Gastrocnemius medialis (tissue), 4 donors: ENCODE results near the gene TRPC4. TPM values are rescaled to one million over a fixed set of nuclear protein-coding genes. Genes with fewer than 3 reads are reported as not detected.

Experiments
- ATAC-seq, 2 donors: fragments of 150-250 bp; one replicate each; pipeline ENCODE4 v1.9.1; 2016
- DNase-seq, 2 donors: peaks; one replicate each; pipeline ENCODE4 v3.0.0-alpha.2; 2019
- H3K27ac ChIP-seq, 4 donors: fragments of 200-600 bp; sonication (generic); 1 replicate in 1 of 4; 2 replicates in 3 of 4; pipeline ENCODE4 v1.5.1; 2016 to 2018; ENCODE audit warnings: mild to moderate bottlenecking in 2 of 4, moderate library complexity in 1 of 4
- H3K27me3 ChIP-seq, 3 donors: fragments of 200-600 bp; sonication (generic) in 2 of 3; 1 replicate in 1 of 3; 2 replicates in 2 of 3; pipeline versions ENCODE4 v1.5.1 to v1.6.0; 2016 to 2019; ENCODE audit warnings: mild to moderate bottlenecking in 1 of 3, moderate library complexity in 1 of 3
- H3K36me3 ChIP-seq, 2 donors: fragments of 200-600 bp; sonication (generic) in 1 of 2; one replicate each; pipeline ENCODE4 v1.5.1; 2017 to 2018
- H3K4me1 ChIP-seq, 2 donors: fragments of 200-600 bp; sonication (generic) in 1 of 2; one replicate each; pipeline ENCODE4 v1.5.1; 2016 to 2017; ENCODE audit warnings: mild to moderate bottlenecking in 2 of 2
- H3K4me3 ChIP-seq, 4 donors: fragments of 200-600 bp; sonication (generic) in 3 of 4; 1 replicate in 1 of 4; 2 replicates in 3 of 4; pipeline ENCODE4 v1.5.1; 2016 to 2019; ENCODE audit warnings: mild to moderate bottlenecking in 2 of 4
- H3K9me3 ChIP-seq, 3 donors: fragments of 200-600 bp; sonication (generic) in 2 of 3; 1 replicate in 1 of 3; 2 replicates in 2 of 3; pipeline ENCODE4 v1.5.1; 2016 to 2019
- CTCF ChIP-seq, 5 experiments: fragments of 450-650 bp in 3 of 5; fragments of 200-600 bp in 2 of 5; sonication (generic) in 2 of 5; IDR thresholded peaks in 4 of 5; conservative IDR thresholded peaks in 1 of 5; 1 replicate in 4 of 5; 2 replicates in 1 of 5; pipeline ENCODE4 v1.5.1; 2016 to 2019; ENCODE audit warnings: antibody characterized with exemption in 5 of 5, mild to moderate bottlenecking in 3 of 5, moderate library complexity in 3 of 5
- POLR2A ChIP-seq, 2 donors: fragments of 450-650 bp; IDR thresholded peaks; one replicate each; pipeline ENCODE4 v1.6.1; 2017; ENCODE audit warnings: antibody characterized with exemption in 2 of 2, mild to moderate bottlenecking in 2 of 2, moderate library complexity in 2 of 2
- in situ Hi-C, 4 donors: fragments of 200-750 bp; cut with MboI; loops; one replicate each; pipeline versions ENCODE4 v1.15.0 to v1.8.0; 2017; ENCODE audit warnings: low sequenced_read_pairs in 4 of 4
- intact Hi-C: fragments of 100-400 bp; cut with DNase I; formaldehyde crosslinking; loops from one replicate; pipeline ENCODE4 v1.15.1; 2023; ENCODE audit warnings: low total_unique reads
- total RNA-seq, 4 donors: library from RNA; depleted of rRNA; stranded (reverse); fragments of >200 nt; gene quantifications; one replicate each; pipeline versions ENCODE4 v1.1.0 to v1.2.3, GENCODE V29; 2016

The TRPC4 gene
- total RNA-seq, 4 donors from 2014 or later = 0.20 to 0.75 (median 0.27) TPM; not detected in 1

GRCh38 chr13:37665420-37665819, 204.2 kb downstream of the TRPC4 start:
- H3K4me3 ChIP-seq = no peak overlapping the region
- no peaks in the 10 kb centered on the region for H3K27me3 ChIP-seq
- intact Hi-C loops (no loop called here), in situ Hi-C loops (no loop called here)
- H3K4me1 ChIP-seq = no peaks in the 10 kb centered on the region
- DNase-seq (no peak), ATAC-seq (no peak)
- H3K9me3 ChIP-seq = no peaks in the 10 kb centered on the region
- no peak for TF ChIP-seq POLR2A (IDR thresholded peaks at IDR 0.05)
- TF ChIP-seq CTCF (IDR thresholded peaks at IDR 0.05 in 4 of 5, conservative IDR thresholded peaks at IDR 0.05 in 1 of 5) = no peak
- H3K36me3 ChIP-seq = no peaks in the 10 kb centered on the region
- H3K27ac ChIP-seq = no peak overlapping the region

GRCh38 chr13:37663724-37664123, 205.8 kb downstream of the TRPC4 start:
- Histone ChIP-seq H3K9me3 (no peaks in the 10 kb centered on the region), H3K4me1 (no peaks in the 10 kb centered on the region), H3K27ac (no peak overlapping the region), H3K36me3 (no peaks in the 10 kb centered on the region), H3K4me3 (no peak overlapping the region), H3K27me3 (no peaks in the 10 kb centered on the region)
- intact Hi-C loops = no loop called here
- in situ Hi-C loops = no loop called here
- no peak for ATAC-seq
- TF ChIP-seq POLR2A (IDR thresholded peaks at IDR 0.05) (no peak), CTCF (IDR thresholded peaks at IDR 0.05 in 4 of 5, conservative IDR thresholded peaks at IDR 0.05 in 1 of 5) (no peak)
- DNase-seq = no peak

- no peaks in the 10 kb centered on the region for H3K4me1 ChIP-seq
- intact Hi-C loops (no loop called here), in situ Hi-C loops (no loop called here)
- no peaks in the 10 kb centered on the region for H3K27me3 ChIP-seq
- H3K27ac ChIP-seq = no peak overlapping the region
- TF ChIP-seq CTCF (IDR thresholded peaks at IDR 0.05 in 4 of 5, conservative IDR thresholded peaks at IDR 0.05 in 1 of 5) (no peak), POLR2A (IDR thresholded peaks at IDR 0.05) (no peak)
- no peak for ATAC-seq
- DNase-seq = no peak
- H3K9me3 ChIP-seq = no peaks in the 10 kb centered on the region
- no peak overlapping the region for H3K4me3 ChIP-seq
- no peaks in the 10 kb centered on the region for H3K36me3 ChIP-seq
Observed at GRCh38 chr13:37662624-37663023, 206.9 kb downstream of the TRPC4 start.

GRCh38 chr13:37657956-37658355, 211.6 kb downstream of the TRPC4 start:
- TF ChIP-seq POLR2A (IDR thresholded peaks at IDR 0.05) = no peak
- ATAC-seq (no peak), DNase-seq (no peak)
- Histone ChIP-seq H3K36me3 (no peaks in the 10 kb centered on the region), H3K27ac (no peak overlapping the region), H3K4me1 (no peaks in the 10 kb centered on the region), H3K9me3 (no peaks in the 10 kb centered on the region), H3K27me3 (no peaks in the 10 kb centered on the region), H3K4me3 (no peak overlapping the region)
- intact Hi-C loops (no loop called here), in situ Hi-C loops (no loop called here)

GRCh38 chr13:37657134-37657533, 212.4 kb downstream of the TRPC4 start:
- H3K9me3 ChIP-seq = no peaks in the 10 kb centered on the region
- no peak for ATAC-seq
- no peaks in the 10 kb centered on the region for H3K4me1 ChIP-seq
- H3K27ac ChIP-seq = no peak overlapping the region
- intact Hi-C loops = no loop called here
- TF ChIP-seq CTCF (IDR thresholded peaks at IDR 0.05 in 4 of 5, conservative IDR thresholded peaks at IDR 0.05 in 1 of 5) = no peak
- TF ChIP-seq POLR2A (IDR thresholded peaks at IDR 0.05) = no peak
- no peak overlapping the region for H3K4me3 ChIP-seq
- no peaks in the 10 kb centered on the region for H3K36me3 ChIP-seq
- no peaks in the 10 kb centered on the region for H3K27me3 ChIP-seq
- no peak for DNase-seq
- in situ Hi-C loops = no loop called here
